HepG2 (cell line): Measurements from ENCODE around the gene AP1G1.
A peak's percentile ranks its signal among the peaks of the same experiment; 100 is the strongest.

Source experiments
- BRF2 ChIP-seq: sonication (generic); formaldehyde crosslinking; IDR thresholded peaks from 2 replicates; pipeline ENCODE4 v1.8.1; 2022; ENCODE audit warnings: mild to moderate bottlenecking, missing genetic modification reagents
- CTCF ChIP-seq: sonication (generic); formaldehyde crosslinking; IDR thresholded peaks from 2 replicates; pipeline ENCODE4 v1.5.0; 2020; ENCODE audit warnings: mild to moderate bottlenecking, missing genetic modification reagents, moderate library complexity
- HOXA7 ChIP-seq: sonication (generic); formaldehyde crosslinking; IDR thresholded peaks from 2 replicates; pipeline ENCODE4 v1.8.1; 2022; ENCODE audit warnings: mild to moderate bottlenecking, missing genetic modification reagents, moderate library complexity
- MAFK ChIP-seq, 2 experiments: IDR thresholded peaks in 1 of 2; conservative IDR thresholded peaks in 1 of 2; 2 replicates each; pipeline ENCODE4 v1.6.1; 2011; ENCODE audit warnings: improper control_type of control experiment in 2 of 2, low read length in 2 of 2
- PAX8 ChIP-seq: sonication (generic); formaldehyde crosslinking; IDR thresholded peaks from 2 replicates; pipeline ENCODE4 v1.8.0; 2022; ENCODE audit warnings: mild to moderate bottlenecking, missing genetic modification reagents, borderline replicate concordance
- POLR2A ChIP-seq, 2 experiments: IDR thresholded peaks; 2 replicates each; pipeline ENCODE4 v1.6.1; 2011; ENCODE audit warnings: low read depth in 2 of 2, low read length in 2 of 2, mild to moderate bottlenecking in 1 of 2, moderate library complexity in 1 of 2; ENCODE audit not compliant: insufficient read depth in 1 of 2
- SIX4 ChIP-seq: sonication (generic); formaldehyde crosslinking; IDR thresholded peaks from 2 replicates; pipeline ENCODE4 v1.4.0; 2020; ENCODE audit warnings: missing genetic modification reagents
- ZNF274 ChIP-seq: sonication (generic); formaldehyde crosslinking; IDR thresholded peaks from 2 replicates; pipeline ENCODE4 v1.5.1; 2020; ENCODE audit warnings: mild to moderate bottlenecking, missing genetic modification reagents
- TF ChIP-seq, protein P1 (sequence below): sonication (generic); formaldehyde crosslinking; IDR thresholded peaks from 2 replicates; pipeline ENCODE4 v1.4.0; 2020; ENCODE audit warnings: mild to moderate bottlenecking, missing genetic modification reagents

GRCh38 chr16:71737501-71737900 lies 71.1 kb downstream of the AP1G1 start:
- TF ChIP-seq HOXA7 (no peak), MAFK (conservative IDR thresholded peaks at IDR 0.05 in 1 of 2, IDR thresholded peaks at IDR 0.05 in 1 of 2; ENCODE audit: low read length in 2 of 2) (peak; percentile 19 to 55; a peak in 2 of 4 replicates), CTCF (CRISPR knock-in tag) (no peak), BRF2 (CRISPR knock-in tag) (no peak), PAX8 (CRISPR knock-in tag) (no peak), ZNF274 (no peak), POLR2A (IDR thresholded peaks at IDR 0.05; ENCODE audit: insufficient read depth in 1 of 2, low read depth in 2 of 2, low read length in 2 of 2) (no peak), SIX4 (no peak)
- TF ChIP-seq, protein P1, sequence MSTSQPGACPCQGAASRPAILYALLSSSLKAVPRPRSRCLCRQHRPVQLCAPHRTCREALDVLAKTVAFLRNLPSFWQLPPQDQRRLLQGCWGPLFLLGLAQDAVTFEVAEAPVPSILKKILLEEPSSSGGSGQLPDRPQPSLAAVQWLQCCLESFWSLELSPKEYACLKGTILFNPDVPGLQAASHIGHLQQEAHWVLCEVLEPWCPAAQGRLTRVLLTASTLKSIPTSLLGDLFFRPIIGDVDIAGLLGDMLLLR (CRISPR knock-in tag), result no peak
